ENCODE measurements around the gene INPP5E. TPM values are rescaled to one million over a fixed set of nuclear protein-coding genes. Genes with fewer than 3 reads are reported as not detected.

The INPP5E gene
- total RNA-seq, 2 donors from 2014 or later = 6.4 to 9.1 TPM

GRCh38 chr9:136381966-136382513 is 57.6 kb downstream of the INPP5E start:
- Histone ChIP-seq H3K36me3 (peaks cover 22% of the 10 kb centered on the region), H3K9me3 (no peaks in the 10 kb centered on the region), H3K4me3 (no peak overlapping the region), H3K27me3 (no peaks in the 10 kb centered on the region), H3K27ac (no peak overlapping the region), H3K4me1 (peaks cover 0 to 17% of the 10 kb centered on the region in 2 donors)
- DNase-seq (ENCODE audit: low spot score) = no peak
- no peak for TF ChIP-seq CTCF (IDR thresholded peaks at IDR 0.05)

- no peak overlapping the region for H3K4me3 ChIP-seq
- H3K36me3 ChIP-seq = peaks cover 19% of the 10 kb centered on the region
- H3K9me3 ChIP-seq = no peaks in the 10 kb centered on the region
- H3K4me1 ChIP-seq = peaks cover 0 to 17% of the 10 kb centered on the region in 2 donors
- no peak for TF ChIP-seq CTCF (IDR thresholded peaks at IDR 0.05)
- no peak for DNase-seq (ENCODE audit: low spot score)
- H3K27me3 ChIP-seq = no peaks in the 10 kb centered on the region
- H3K27ac ChIP-seq = no peak overlapping the region
These were observed 58.3 kb downstream of the INPP5E start for GRCh38 chr9:136381311-136381710.

- no peak for DNase-seq (ENCODE audit: low spot score)
- Histone ChIP-seq H3K4me3 (no peak overlapping the region), H3K27me3 (no peaks in the 10 kb centered on the region), H3K27ac (no peak overlapping the region), H3K36me3 (peaks cover 19% of the 10 kb centered on the region), H3K4me1 (peaks cover 0 to 17% of the 10 kb centered on the region in 2 donors), H3K9me3 (no peaks in the 10 kb centered on the region)
- no peak for TF ChIP-seq CTCF (IDR thresholded peaks at IDR 0.05)
These were observed 59.3 kb downstream of the INPP5E start for GRCh38 chr9:136380381-136380780.

- H3K27me3 ChIP-seq = no peaks in the 10 kb centered on the region
- H3K4me3 ChIP-seq = no peak overlapping the region
- H3K9me3 ChIP-seq = no peaks in the 10 kb centered on the region
- H3K36me3 ChIP-seq = peaks cover 19% of the 10 kb centered on the region
- no peak overlapping the region for H3K27ac ChIP-seq
- no peak for DNase-seq (ENCODE audit: low spot score)
- peaks cover 0 to 17% of the 10 kb centered on the region in 2 donors for H3K4me1 ChIP-seq
- TF ChIP-seq CTCF (IDR thresholded peaks at IDR 0.05) = no peak
These were observed 59.8 kb downstream of the INPP5E start for GRCh38 chr9:136379891-136380290.

- no peak for TF ChIP-seq CTCF (IDR thresholded peaks at IDR 0.05)
- Histone ChIP-seq H3K9me3 (no peaks in the 10 kb centered on the region), H3K36me3 (peaks cover 18% of the 10 kb centered on the region), H3K4me3 (no peak overlapping the region), H3K27ac (no peak overlapping the region), H3K4me1 (peaks cover 0 to 17% of the 10 kb centered on the region in 2 donors), H3K27me3 (no peaks in the 10 kb centered on the region)
- no peak for DNase-seq (ENCODE audit: low spot score)
These were observed 60.2 kb downstream of the INPP5E start for GRCh38 chr9:136379401-136379800.

GRCh38 chr9:136379003-136379287 is 60.7 kb downstream of the INPP5E start:
- H3K9me3 ChIP-seq = no peaks in the 10 kb centered on the region
- H3K27ac ChIP-seq = no peak overlapping the region
- TF ChIP-seq CTCF (IDR thresholded peaks at IDR 0.05) = no peak
- peaks cover 0 to 17% of the 10 kb centered on the region in 2 donors for H3K4me1 ChIP-seq
- no peak for DNase-seq (ENCODE audit: low spot score)
- peaks cover 14% of the 10 kb centered on the region for H3K36me3 ChIP-seq
- H3K27me3 ChIP-seq = no peaks in the 10 kb centered on the region
- no peak overlapping the region for H3K4me3 ChIP-seq
